H1 (cell line): ENCODE data around the gene CDC42SE1. TPM values are rescaled to one million over a fixed set of nuclear protein-coding genes. Genes with fewer than 3 reads are reported as not detected.

Experiments used
- CTCF ChIA-PET: fragments of 300-600 bp; sonication (Branson Sonifier 250); formaldehyde crosslinking; loops from one replicate; lab custom pipeline; 2021; ENCODE audit not compliant: partially characterized antibody; lab: Charles Lee
- POLR2A ChIA-PET: fragments of 300-600 bp; sonication (Branson Sonifier 250); formaldehyde crosslinking; loops from one replicate; lab custom pipeline; 2021; ENCODE audit warnings: inconsistent platforms; ENCODE audit not compliant: partially characterized antibody; lab: Charles Lee
- DNase-seq, 2 experiments: peaks; one replicate each; pipeline versions ENCODE4 v3.0.0 to v3.0.0-alpha.2; 2010 to 2022; ENCODE audit warnings: low spot score in 2 of 2, low read depth in 1 of 2, mixed read lengths in 1 of 2
- FAIRE-seq: peaks from 2 replicates; lab custom pipeline; 2011; peaks lifted over from hg19 to GRCh38; lab: Jason Lieb, UNC
- H2AFZ ChIP-seq: 2 replicates; pipeline ENCODE4 v1.8.1; 2012; ENCODE audit warnings: low read length, inconsistent platforms
- H2AK5ac ChIP-seq: 2 replicates; pipeline ENCODE4 v1.6.1; 2013; ENCODE audit warnings: low read depth, low read length
- H2BK120ac ChIP-seq: replicated peaks from 2 replicates; pipeline ENCODE3; 2013; ENCODE audit warnings: low read depth, low read length, inconsistent platforms
- H2BK12ac ChIP-seq: 2 replicates; pipeline ENCODE4 v1.6.1; 2013; ENCODE audit warnings: low read depth, low read length
- H2BK15ac ChIP-seq: 2 replicates; pipeline ENCODE4 v1.6.1; 2013; ENCODE audit warnings: low read length
- H2BK20ac ChIP-seq: 2 replicates; pipeline ENCODE4 v1.6.1; 2013; ENCODE audit warnings: low read length
- H2BK5ac ChIP-seq: 2 replicates; pipeline ENCODE4 v1.6.1; 2013; ENCODE audit warnings: low read depth, low read length
- H3K14ac ChIP-seq: 2 replicates; pipeline ENCODE4 v1.6.1; 2013; ENCODE audit warnings: inconsistent platforms; ENCODE audit not compliant: insufficient read length
- H3K18ac ChIP-seq: 2 replicates; pipeline ENCODE4 v1.6.1; 2013; ENCODE audit warnings: low read length; ENCODE audit errors: extremely low read depth
- H3K23ac ChIP-seq: 2 replicates; pipeline ENCODE4 v1.6.1; 2013; ENCODE audit warnings: inconsistent platforms; ENCODE audit not compliant: insufficient read length
- H3K23me2 ChIP-seq: 2 replicates; pipeline ENCODE4 v1.6.1; 2013; ENCODE audit warnings: low read depth, low read length
- H3K27ac ChIP-seq: 2 replicates; pipeline ENCODE4 v1.6.1; 2011; ENCODE audit warnings: low read depth, low read length, inconsistent platforms
- H3K27me3 ChIP-seq, 4 experiments: replicated peaks in 1 of 4; 1 replicate in 1 of 4; 2 replicates in 3 of 4; pipeline versions ENCODE4 v1.6.1 to v1.8.1; 2011 to 2013; ENCODE audit warnings: low read length in 3 of 4, mild to moderate bottlenecking in 3 of 4, inconsistent platforms in 2 of 4, mixed read lengths in 2 of 4, moderate library complexity in 1 of 4; ENCODE audit not compliant: control insufficient read depth in 3 of 4, insufficient read depth in 3 of 4; ENCODE audit errors: extremely low read depth in 1 of 4
- H3K36me3 ChIP-seq, 4 experiments: 2 replicates each; pipeline versions ENCODE4 v1.6.1 to v1.8.1; 2011 to 2013; ENCODE audit warnings: mild to moderate bottlenecking in 4 of 4, low read length in 3 of 4, moderate library complexity in 2 of 4, control low read depth in 1 of 4, inconsistent platforms in 1 of 4; ENCODE audit not compliant: insufficient read depth in 4 of 4, control insufficient read depth in 2 of 4
- H3K4ac ChIP-seq: replicated peaks from 2 replicates; pipeline ENCODE3; 2013; ENCODE audit warnings: low read length, low read depth, mixed read lengths, inconsistent platforms; ENCODE audit not compliant: insufficient read length
- H3K4me1 ChIP-seq, 4 experiments: replicated peaks in 1 of 4; 1 replicate in 1 of 4; 2 replicates in 3 of 4; pipeline versions ENCODE4 v1.6.1 to v1.8.1; 2011 to 2013; ENCODE audit warnings: low read length in 3 of 4, inconsistent platforms in 2 of 4, mixed read lengths in 1 of 4; ENCODE audit not compliant: insufficient read depth in 4 of 4, control insufficient read depth in 3 of 4
- H3K4me2 ChIP-seq, 2 experiments: 2 replicates each; pipeline versions ENCODE4 v1.6.1 to v1.8.1; 2011 to 2013; ENCODE audit warnings: low read depth in 2 of 2, low read length in 2 of 2, control low read depth in 1 of 2, inconsistent platforms in 1 of 2, mild to moderate bottlenecking in 1 of 2; ENCODE audit not compliant: insufficient read depth in 1 of 2
- H3K4me3 ChIP-seq, 4 experiments: fragments of 200-600, 300-600 bp in 1 of 4; sonication (generic), shearing (Covaris generic), sonication (Bioruptor Twin) in 1 of 4; 2 replicates each; pipeline versions ENCODE4 v1.5.1 to v1.8.1; 2011 to 2016; ENCODE audit warnings: low read length in 4 of 4, low read depth in 3 of 4, control low read depth in 2 of 4, inconsistent platforms in 2 of 4, mild to moderate bottlenecking in 2 of 4, mixed read lengths in 1 of 4, moderate library complexity in 1 of 4; ENCODE audit not compliant: insufficient read depth in 2 of 4; ENCODE audit errors: extremely low read depth in 1 of 4
- H3K56ac ChIP-seq: replicated peaks from 2 replicates; pipeline ENCODE3; 2013; ENCODE audit warnings: low read depth, mild to moderate bottlenecking, mixed read lengths, low read length, inconsistent platforms; ENCODE audit not compliant: insufficient read length
- H3K79me1 ChIP-seq: 2 replicates; pipeline ENCODE4 v1.6.1; 2013; ENCODE audit warnings: low read depth, low read length, control low read depth
- H3K79me2 ChIP-seq, 2 experiments: 2 replicates each; pipeline versions ENCODE4 v1.6.1 to v1.8.1; 2012 to 2013; ENCODE audit warnings: low read length in 2 of 2, mild to moderate bottlenecking in 2 of 2, inconsistent platforms in 1 of 2; ENCODE audit not compliant: insufficient read depth in 2 of 2, control insufficient read depth in 1 of 2
- H3K9ac ChIP-seq, 4 experiments: replicated peaks in 1 of 4; 1 replicate in 1 of 4; 2 replicates in 3 of 4; pipeline versions ENCODE4 v1.6.1 to v1.8.1; 2011 to 2013; ENCODE audit warnings: low read depth in 3 of 4, low read length in 3 of 4, control low read depth in 2 of 4, mild to moderate bottlenecking in 2 of 4, moderate library complexity in 2 of 4, inconsistent platforms in 1 of 4; ENCODE audit errors: extremely low read depth in 1 of 4
- H3K9me3 ChIP-seq, 2 experiments: 2 replicates each; pipeline versions ENCODE4 v1.6.1 to v1.8.1; 2012 to 2013; ENCODE audit warnings: mild to moderate bottlenecking in 2 of 2, moderate library complexity in 2 of 2, control low read depth in 1 of 2, inconsistent platforms in 1 of 2, low read depth in 1 of 2, low read length in 1 of 2, mixed read lengths in 1 of 2; ENCODE audit not compliant: insufficient read depth in 2 of 2
- H4K20me1 ChIP-seq, 2 experiments: replicated peaks in 1 of 2; 2 replicates each; pipeline versions ENCODE3 to v1.8.1; 2011 to 2013; ENCODE audit warnings: inconsistent platforms in 2 of 2, low read length in 2 of 2, mild to moderate bottlenecking in 1 of 2; ENCODE audit not compliant: insufficient read depth in 2 of 2, control insufficient read depth in 1 of 2
- H4K5ac ChIP-seq: 2 replicates; pipeline ENCODE4 v1.6.1; 2013; ENCODE audit warnings: low read length, low read depth, mixed read lengths, inconsistent platforms; ENCODE audit not compliant: insufficient read length
- H4K8ac ChIP-seq: 2 replicates; pipeline ENCODE4 v1.8.0; 2013; ENCODE audit warnings: mild to moderate bottlenecking, moderate library complexity, low read length, inconsistent platforms; ENCODE audit not compliant: insufficient read depth; ENCODE audit errors: extremely low read depth
- H4K91ac ChIP-seq: replicated peaks from 2 replicates; pipeline ENCODE3; 2013; ENCODE audit warnings: low read length, mixed read lengths, inconsistent platforms; ENCODE audit not compliant: insufficient read length
- GABPA ChIP-seq: IDR thresholded peaks from 2 replicates; pipeline ENCODE4 v1.6.1; 2011; ENCODE audit warnings: mild to moderate bottlenecking, low read length, moderate library complexity, borderline replicate concordance; ENCODE audit not compliant: insufficient read depth
- HDAC2 ChIP-seq, 2 experiments: fragments of 300-600 bp in 1 of 2; sonication (generic) in 1 of 2; IDR thresholded peaks; 2 replicates each; pipeline ENCODE4 v1.6.1; 2011 to 2012; ENCODE audit warnings: low read depth in 2 of 2, low read length in 2 of 2, mild to moderate bottlenecking in 2 of 2, moderate library complexity in 2 of 2, borderline replicate concordance in 1 of 2, inconsistent platforms in 1 of 2
- JUN ChIP-seq: IDR thresholded peaks from 2 replicates; pipeline ENCODE4 v1.6.1; 2011; ENCODE audit warnings: low read depth, mild to moderate bottlenecking, improper control_type of control experiment, low read length
- RNF2 ChIP-seq: fragments of 200-900, 300-1000 bp; sonication (generic); IDR thresholded peaks from 2 replicates; pipeline ENCODE4 v1.7.1; 2016; ENCODE audit warnings: borderline replicate concordance, low read depth, mild to moderate bottlenecking, antibody characterized with exemption, low read length; ENCODE audit not compliant: poor library complexity, severe bottlenecking; ENCODE audit errors: missing control alignments
- SIRT6 ChIP-seq: IDR thresholded peaks from one replicate; pipeline ENCODE4 v1.7.1; 2012; ENCODE audit warnings: low read length, inconsistent platforms
- TEAD4 ChIP-seq: IDR thresholded peaks from 2 replicates; pipeline ENCODE4 v1.6.1; 2012; ENCODE audit warnings: low read depth, low read length, inconsistent platforms, mixed read lengths
- WGBS, 2 experiments: shearing (Covaris generic) in 1 of 2; methylation state at CpG; one replicate each; pipeline versions ENCODE4 v1.1.6 to v1.1.7; 2013 to 2015; ENCODE audit warnings: low lambda C conversion rate in 2 of 2, mixed read lengths in 2 of 2, inconsistent platforms in 1 of 2, low coverage in 1 of 2, missing lambda C conversion rate in 1 of 2; ENCODE audit not compliant: insufficient replicate concordance in 2 of 2, insufficient coverage in 1 of 2, insufficient read length in 1 of 2; ENCODE audit errors: extremely low coverage in 1 of 2, missing lambda C conversion rate in 1 of 2; 5-methylcytosine and 5-hydroxymethylcytosine counted together
- polyA plus RNA-seq, 7 experiments: library from polyadenylated mRNA; depleted of rRNA in 3 of 7; stranded (reverse) in 5 of 7; unstranded in 2 of 7; fragments of >200 nt in 5 of 7; fragments of 200-250 nt in 2 of 7; gene quantifications; 1 replicate in 5 of 7; 2 replicates in 1 of 7; 4 replicates in 1 of 7; pipeline versions ENCODE4 v1.2.1 to v1.2.3, GENCODE V29; 2011 to 2013; ENCODE audit warnings: missing spikeins in 2 of 7, mixed read lengths in 2 of 7
- total RNA-seq: library from RNA; stranded (reverse); fragmentation: NEBNext Ultra II Directional; extraction: Animal tissue kit (Norgen Biotek cat#: 25700); gene quantifications from 2 replicates; pipeline ENCODE4 v1.2.1, GENCODE V29; 2021
- TF ChIP-seq, protein P1 (sequence below), 3 experiments: IDR thresholded peaks; 1 replicate in 2 of 3; 2 replicates in 1 of 3; pipeline versions ENCODE4 v1.5.1 to v1.6.1; 2011; ENCODE audit warnings: low read length in 3 of 3, mild to moderate bottlenecking in 3 of 3, inconsistent platforms in 2 of 3, low read depth in 1 of 3, moderate library complexity in 1 of 3; ENCODE audit not compliant: insufficient read depth in 1 of 3; ENCODE audit errors: control extremely low read depth in 1 of 3

The CDC42SE1 gene
- total and polyA plus RNA-seq, 2 of the 8 experiments (the other 6 are each of a cell fraction or from before 2014, with no cell fraction given): 30.5 to 74.1 TPM

DNA sequence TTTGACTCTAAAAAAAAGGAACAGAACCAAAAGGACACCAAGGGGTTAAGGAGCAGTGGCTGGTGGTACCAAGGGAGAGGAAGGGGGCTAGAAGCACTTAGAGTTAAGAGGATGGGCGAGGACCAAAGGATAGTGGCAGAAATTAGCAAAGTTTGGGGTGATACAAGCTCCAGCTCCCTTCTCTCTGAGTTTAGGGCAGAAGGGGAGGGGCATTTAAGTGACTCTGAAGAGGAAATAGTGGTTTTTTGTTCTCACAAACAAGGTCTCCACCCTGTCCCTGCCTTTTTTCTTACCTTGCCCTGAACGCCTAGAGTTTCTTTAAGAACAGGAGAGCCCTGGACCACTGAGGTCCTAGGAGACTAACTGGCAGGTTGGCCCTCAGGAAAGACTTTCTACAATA lies 3.3 kb downstream of the CDC42SE1 start:
- no peak overlapping the region for H4K8ac ChIP-seq
- FAIRE-seq (no peak), DNase-seq (no peak)
- 36% methylated on average over 2 of the region's 2 CpGs; no CpG with 5 or more reads in 1 of the 2 experiments for WGBS, 2 experiments
- H3K4me2 ChIP-seq: no peak overlapping the region
- CTCF ChIA-PET: interaction anchor here (1.1 to 7.3 kb wide), 5 partner anchors 9 to 32 kb away, joined by 3 to 95 read pairs (median 5); partner anchors contain the start of genes C1orf56 and GABPB2
- no peak overlapping the region for H3K4ac ChIP-seq
- no peak overlapping the region for H4K91ac ChIP-seq
- H3K4me1 ChIP-seq: peaks cover 4 to 9% (median 6%) of the 10 kb centered on the region in 4 experiments; a peak in 6 of 7 replicates
- no peak overlapping the region for H3K18ac ChIP-seq
- H2BK120ac ChIP-seq: no peak overlapping the region
- H3K79me2 ChIP-seq: peaks cover 7 to 41% of the 10 kb centered on the region in 2 experiments
- no peak overlapping the region for H3K27ac ChIP-seq
- H3K9me3 ChIP-seq: no peaks in the 10 kb centered on the region
- no peak overlapping the region for H3K14ac ChIP-seq
- H2AFZ ChIP-seq: no peak overlapping the region
- H4K5ac ChIP-seq: no peak overlapping the region
- POLR2A ChIA-PET: interaction anchor here (9.1 kb wide), 1 partner anchor 8 kb away, joined by 107 read pairs; the partner anchor contains the start of gene C1orf56
- no peak overlapping the region for H2BK12ac ChIP-seq
- TF ChIP-seq, protein P1, sequence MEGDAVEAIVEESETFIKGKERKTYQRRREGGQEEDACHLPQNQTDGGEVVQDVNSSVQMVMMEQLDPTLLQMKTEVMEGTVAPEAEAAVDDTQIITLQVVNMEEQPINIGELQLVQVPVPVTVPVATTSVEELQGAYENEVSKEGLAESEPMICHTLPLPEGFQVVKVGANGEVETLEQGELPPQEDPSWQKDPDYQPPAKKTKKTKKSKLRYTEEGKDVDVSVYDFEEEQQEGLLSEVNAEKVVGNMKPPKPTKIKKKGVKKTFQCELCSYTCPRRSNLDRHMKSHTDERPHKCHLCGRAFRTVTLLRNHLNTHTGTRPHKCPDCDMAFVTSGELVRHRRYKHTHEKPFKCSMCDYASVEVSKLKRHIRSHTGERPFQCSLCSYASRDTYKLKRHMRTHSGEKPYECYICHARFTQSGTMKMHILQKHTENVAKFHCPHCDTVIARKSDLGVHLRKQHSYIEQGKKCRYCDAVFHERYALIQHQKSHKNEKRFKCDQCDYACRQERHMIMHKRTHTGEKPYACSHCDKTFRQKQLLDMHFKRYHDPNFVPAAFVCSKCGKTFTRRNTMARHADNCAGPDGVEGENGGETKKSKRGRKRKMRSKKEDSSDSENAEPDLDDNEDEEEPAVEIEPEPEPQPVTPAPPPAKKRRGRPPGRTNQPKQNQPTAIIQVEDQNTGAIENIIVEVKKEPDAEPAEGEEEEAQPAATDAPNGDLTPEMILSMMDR (IDR thresholded peaks at IDR 0.05; ENCODE audit: control extremely low read depth in 1 of 3, insufficient read depth in 1 of 3, low read depth in 1 of 3, low read length in 3 of 3): no peak
- TF ChIP-seq JUN: no peak
- TF ChIP-seq SIRT6: no peak
- no peak for TF ChIP-seq TEAD4
- no peak for TF ChIP-seq GABPA
- TF ChIP-seq HDAC2 (IDR thresholded peaks at IDR 0.05; ENCODE audit: borderline replicate concordance in 1 of 2, low read depth in 2 of 2, low read length in 2 of 2): no peak
- no peak for TF ChIP-seq RNF2
- no peak overlapping the region for H2AK5ac ChIP-seq
- peaks cover 13% of the 10 kb centered on the region; the same call in 1 of the 2 replicates for H3K23me2 ChIP-seq
- peaks cover 0 to 10% of the 10 kb centered on the region in 2 experiments for H4K20me1 ChIP-seq
- no peak overlapping the region for H2BK15ac ChIP-seq
- no peak overlapping the region for H3K9ac ChIP-seq
- no peak overlapping the region for H2BK20ac ChIP-seq
- H3K27me3 ChIP-seq: no peaks in the 10 kb centered on the region
- no peak overlapping the region for H3K4me3 ChIP-seq
- H3K56ac ChIP-seq: no peak overlapping the region
- no peak overlapping the region for H3K23ac ChIP-seq
- peaks cover 12% of the 10 kb centered on the region for H3K79me1 ChIP-seq
- H3K36me3 ChIP-seq: peaks cover 18 to 51% (median 40%) of the 10 kb centered on the region in 4 experiments
- no peak overlapping the region for H2BK5ac ChIP-seq
